SK-N-SH (cell line): ENCODE results near the gene RPS6KA5. TPM values are rescaled to one million over a fixed set of nuclear protein-coding genes. Genes with fewer than 3 reads are reported as not detected.
"Not testable (repeated sequence)": the region's sequence is repeated elsewhere in the genome, so short reads cannot be mapped to it uniquely, and the experiment has no call there.

Experiments used
- CTCF ChIA-PET: fragments of 300-600, 350-600 bp; formaldehyde crosslinking; extraction: SDS; loops from one replicate; lab custom pipeline; 2021; lab: Yijun Ruan, JAX
- POLR2A ChIA-PET: fragments of 350-600 bp; sonication (Branson Sonifier 250); formaldehyde crosslinking; extraction: SDS; loops from one replicate; lab custom pipeline; 2020; ENCODE audit warnings: antibody characterized with exemption, inconsistent platforms; lab: Yijun Ruan, JAX
- DNase-seq: peaks from one replicate; pipeline ENCODE4 v3.0.0; 2012
- H2AFZ ChIP-seq: fragments of 200-600 bp; sonication (generic); 2 replicates; pipeline ENCODE4 v1.8.1; 2016; ENCODE audit warnings: antibody characterized with exemption, mild to moderate bottlenecking, low read depth
- H3F3A ChIP-seq: fragments of 200-600 bp; sonication (generic); replicated peaks from 2 replicates; pipeline ENCODE3; 2016; ENCODE audit warnings: antibody characterized with exemption, mild to moderate bottlenecking; ENCODE audit not compliant: insufficient read depth
- H3K27ac ChIP-seq, 2 experiments: fragments of 200-500 bp in 1 of 2; fragments of 200-600 bp in 1 of 2; sonication (Bioruptor generic) in 1 of 2; sonication (generic), shearing (Covaris generic) in 1 of 2; 2 replicates each; pipeline versions ENCODE4 v1.5.1 to v1.6.1; 2014 to 2016; ENCODE audit warnings: low read depth in 2 of 2, inconsistent platforms in 1 of 2, low read length in 1 of 2, mild to moderate bottlenecking in 1 of 2, mixed read lengths in 1 of 2
- H3K27me3 ChIP-seq: fragments of 200-600 bp; sonication (generic), shearing (Covaris generic); 2 replicates; pipeline ENCODE4 v1.6.1; 2016; ENCODE audit warnings: mixed run types; ENCODE audit not compliant: insufficient read depth
- H3K36me3 ChIP-seq, 2 experiments: fragments of 200-500 bp in 1 of 2; fragments of 200-600 bp in 1 of 2; sonication (Bioruptor generic) in 1 of 2; sonication (generic) in 1 of 2; replicated peaks in 1 of 2; 2 replicates each; pipeline versions ENCODE3 to v1.5.1; 2014 to 2016; ENCODE audit warnings: low read length in 1 of 2, mild to moderate bottlenecking in 1 of 2; ENCODE audit not compliant: insufficient read depth in 2 of 2, control insufficient read depth in 1 of 2
- H3K4me1 ChIP-seq, 2 experiments: fragments of 200-500 bp in 1 of 2; fragments of 200-600 bp in 1 of 2; sonication (Bioruptor generic) in 1 of 2; sonication (generic), shearing (Covaris generic) in 1 of 2; 2 replicates each; pipeline versions ENCODE4 v1.5.1 to v1.6.1; 2014 to 2016; ENCODE audit warnings: low read depth in 1 of 2, low read length in 1 of 2, mixed run types in 1 of 2; ENCODE audit not compliant: insufficient read depth in 2 of 2, control insufficient read depth in 1 of 2
- H3K4me2 ChIP-seq: fragments of 200-600 bp; sonication (generic), shearing (Covaris generic); 2 replicates; pipeline ENCODE4 v1.6.1; 2017; ENCODE audit warnings: mixed run types
- H3K4me3 ChIP-seq, 2 experiments: fragments of 200-500 bp in 1 of 2; fragments of 200-600 bp in 1 of 2; sonication (Bioruptor generic) in 1 of 2; sonication (generic), shearing (Covaris generic) in 1 of 2; 2 replicates each; pipeline versions ENCODE4 v1.5.1 to v1.8.1; 2014 to 2016; ENCODE audit warnings: low read depth in 2 of 2, inconsistent platforms in 1 of 2, low read length in 1 of 2, mild to moderate bottlenecking in 1 of 2, mixed read lengths in 1 of 2, moderate library complexity in 1 of 2
- H3K79me2 ChIP-seq: fragments of 200-600 bp; sonication (generic); 2 replicates; pipeline ENCODE4 v1.8.1; 2017; ENCODE audit warnings: mild to moderate bottlenecking; ENCODE audit not compliant: insufficient read depth
- H3K9ac ChIP-seq: fragments of 200-600 bp; sonication (generic); 2 replicates; pipeline ENCODE4 v1.6.1; 2017; ENCODE audit warnings: mixed run types
- H3K9me2 ChIP-seq: fragments of 200-600 bp; sonication (generic); 2 replicates; pipeline ENCODE4 v1.6.1; 2017; ENCODE audit warnings: mixed run types
- H3K9me3 ChIP-seq: fragments of 200-600 bp; sonication (generic); 2 replicates; pipeline ENCODE4 v1.6.1; 2017; ENCODE audit warnings: mixed run types, mild to moderate bottlenecking, moderate library complexity
- H4K20me1 ChIP-seq: fragments of 200-600 bp; sonication (generic); 2 replicates; pipeline ENCODE4 v1.6.1; 2017; ENCODE audit warnings: mild to moderate bottlenecking, mixed run types; ENCODE audit not compliant: insufficient read depth
- CHD2 ChIP-seq: fragments of 150-350 bp; IDR thresholded peaks from 2 replicates; pipeline ENCODE4 v1.6.1; 2018; ENCODE audit warnings: low read length; ENCODE audit not compliant: partially characterized antibody
- EP300 ChIP-seq, 2 experiments: IDR thresholded peaks; 2 replicates each; pipeline versions ENCODE4 v1.4.0 to v1.6.1; 2012; ENCODE audit warnings: borderline replicate concordance in 1 of 2, low read depth in 1 of 2, low read length in 1 of 2
- FOSL2 ChIP-seq: IDR thresholded peaks from 2 replicates; pipeline ENCODE4 v1.4.0; 2012; ENCODE audit warnings: low read depth, mild to moderate bottlenecking, moderate library complexity, borderline replicate concordance
- GABPA ChIP-seq: IDR thresholded peaks from 2 replicates; pipeline ENCODE4 v1.4.0; 2012; ENCODE audit warnings: low read depth, mild to moderate bottlenecking
- IRF3 ChIP-seq: fragments of 150-350 bp; IDR thresholded peaks from 2 replicates; pipeline ENCODE4 v1.6.1; 2016; ENCODE audit warnings: mild to moderate bottlenecking, low read depth, low read length
- JUND ChIP-seq: IDR thresholded peaks from 2 replicates; pipeline ENCODE4 v1.4.0; 2012
- MEF2A ChIP-seq: IDR thresholded peaks from 2 replicates; pipeline ENCODE4 v1.4.0; 2012; ENCODE audit warnings: low read depth, borderline replicate concordance
- NRF1 ChIP-seq: IDR thresholded peaks from 2 replicates; pipeline ENCODE4 v1.6.1; 2012; ENCODE audit warnings: low read depth, mild to moderate bottlenecking, low read length
- RCOR1 ChIP-seq: fragments of 150-350 bp; IDR thresholded peaks from 2 replicates; pipeline ENCODE4 v1.6.1; 2017; ENCODE audit warnings: antibody characterized with exemption, low read length
- RXRA ChIP-seq: IDR thresholded peaks from 2 replicates; pipeline ENCODE4 v1.4.0; 2012; ENCODE audit warnings: low read depth, mild to moderate bottlenecking, borderline replicate concordance
- SIN3A ChIP-seq: IDR thresholded peaks from 2 replicates; pipeline ENCODE4 v1.6.1; 2012; ENCODE audit warnings: low read depth, mild to moderate bottlenecking, low read length, moderate library complexity, borderline replicate concordance
- SMC3 ChIP-seq: IDR thresholded peaks from 2 replicates; pipeline ENCODE4 v1.6.1; 2012; ENCODE audit warnings: low read depth, low read length, improper control_type of control experiment
- TAF1 ChIP-seq: IDR thresholded peaks from 2 replicates; pipeline ENCODE4 v1.6.1; 2012; ENCODE audit warnings: low read depth, mild to moderate bottlenecking, low read length, moderate library complexity, borderline replicate concordance
- TCF12 ChIP-seq: IDR thresholded peaks from 2 replicates; pipeline ENCODE4 v1.4.0; 2012
- ZBTB33 ChIP-seq: IDR thresholded peaks from 2 replicates; pipeline ENCODE4 v1.4.0; 2012; ENCODE audit warnings: low read depth, borderline replicate concordance
- WGBS: methylation state at CpG from one replicate; pipeline ENCODE4 v1.1.6; 2017; ENCODE audit warnings: low lambda C conversion rate; 5-methylcytosine and 5-hydroxymethylcytosine counted together
- polyA plus RNA-seq, 3 experiments: library from polyadenylated mRNA; depleted of rRNA; stranded (reverse); fragments of >200 nt; gene quantifications; 2 replicates each; pipeline ENCODE4 v1.2.3, GENCODE V29; 2012

The RPS6KA5 gene
- polyA plus RNA-seq, 1 of the 3 experiments (the other 2 are of a cell fraction), result 0.67 TPM

- H3K27ac ChIP-seq, result peak overlapping the region in 1 of 2 experiments; percentile 11; a peak in 1 of 4 replicates
- H3K9me3 ChIP-seq, result no peaks in the 10 kb centered on the region
- no peaks in the 10 kb centered on the region for H3K36me3 ChIP-seq
- no peak overlapping the region for H2AFZ ChIP-seq
- 40% methylated on average over 1 of the region's 1 CpG for WGBS
- ChIA-PET CTCF (interaction anchor here (0.5 to 1.6 kb wide), 6 partner anchors 12 to 698 kb away, joined by 3 to 6 read pairs (median 3); partner anchors contain the start of genes NRDE2 and RPS6KA5), POLR2A (interaction anchor here (0.6 kb wide), 1 partner anchor 1528 kb away, joined by 3 read pairs; no protein-coding TSS in a partner anchor)
- no peak for DNase-seq
- H3F3A ChIP-seq, result no peaks in the 10 kb centered on the region
- no peak for TF ChIP-seq SIN3A
- TF ChIP-seq TAF1, result no peak
- TF ChIP-seq CHD2, result no peak
- no peak for TF ChIP-seq RCOR1
- no peak for TF ChIP-seq GABPA
- no peak for TF ChIP-seq RXRA
- TF ChIP-seq SMC3, result no peak
- no peak for TF ChIP-seq TCF12
- TF ChIP-seq ZBTB33, result no peak
- no peak for TF ChIP-seq JUND
- TF ChIP-seq FOSL2, result no peak
- TF ChIP-seq NRF1, result no peak
- TF ChIP-seq MEF2A, result no peak
- no peak for TF ChIP-seq IRF3
- peaks cover 6 to 11% of the 10 kb centered on the region in 2 experiments; a peak in 3 of 4 replicates for H3K4me1 ChIP-seq
- no peaks in the 10 kb centered on the region for H4K20me1 ChIP-seq
- no peaks in the 10 kb centered on the region for H3K79me2 ChIP-seq
- no peak overlapping the region for H3K4me3 ChIP-seq
- H3K4me2 ChIP-seq, result no peak overlapping the region
- no peak overlapping the region for H3K9ac ChIP-seq
- no peaks in the 10 kb centered on the region for H3K27me3 ChIP-seq
- no peaks in the 10 kb centered on the region for H3K9me2 ChIP-seq
Observed at GRCh38 chr14:91029456-91030217, 30.8 kb downstream of the RPS6KA5 start.

- Histone ChIP-seq H3K4me2 (no peak overlapping the region), H3F3A (no peaks in the 10 kb centered on the region), H3K9me2 (no peaks in the 10 kb centered on the region), H3K9ac (no peak overlapping the region), H4K20me1 (no peaks in the 10 kb centered on the region), H3K4me1 (peaks cover 6 to 11% of the 10 kb centered on the region in 2 experiments; a peak in 3 of 4 replicates), H3K36me3 (no peaks in the 10 kb centered on the region), H2AFZ (no peak overlapping the region), H3K27me3 (no peaks in the 10 kb centered on the region), H3K27ac (peak overlapping the region in 1 of 2 experiments; percentile 5; a peak in 1 of 4 replicates), H3K79me2 (no peaks in the 10 kb centered on the region), H3K9me3 (no peaks in the 10 kb centered on the region), H3K4me3 (no peak overlapping the region)
- no peak for DNase-seq
- 0 out of 4 replicates have a peak, but pooled peaks of 1 of the 2 experiments have one; percentile 5 for TF ChIP-seq EP300 (IDR thresholded peaks at IDR 0.05; ENCODE audit: borderline replicate concordance in 1 of 2, low read depth in 1 of 2, low read length in 1 of 2)
- TF ChIP-seq TCF12, result no peak
- CTCF ChIA-PET, result interaction anchor here (0.7 to 1.6 kb wide), 3 partner anchors 124 to 146 kb away, joined by 3 to 5 read pairs (median 4); no protein-coding TSS in a partner anchor
- POLR2A ChIA-PET, result interaction anchor here (0.5 kb wide), 1 partner anchor 1714 kb away, joined by 3 read pairs; no protein-coding TSS in a partner anchor
Observed at GRCh38 chr14:91027561-91027960, 32.9 kb downstream of the RPS6KA5 start.

GRCh38 chr14:91022622-91023028, 37.8 kb downstream of the RPS6KA5 start:
- H3K27ac ChIP-seq, H3K9ac ChIP-seq, CTCF ChIA-PET, H4K20me1 ChIP-seq, H3K4me3 ChIP-seq, H3K36me3 ChIP-seq, H3K9me2 ChIP-seq, H3K4me1 ChIP-seq, H3K79me2 ChIP-seq, H3K9me3 ChIP-seq, H3K27me3 ChIP-seq, DNase-seq, H2AFZ ChIP-seq, H3F3A ChIP-seq: not testable (repeated sequence)
- H3K4me2 ChIP-seq, result 0 out of 2 replicates have a peak overlapping the region, but pooled peaks have one; percentile 6
- POLR2A ChIA-PET, result interaction anchor here (0.6 kb wide), 1 partner anchor 10 kb away, joined by 3 read pairs; no protein-coding TSS in a partner anchor
- 87% methylated on average over 9 of the region's 9 CpGs for WGBS
